AG09309 (cell line): ENCODE results near the gene LCE6A.

Experiments used
- DNase-seq: peaks from one replicate; pipeline ENCODE4 v3.0.0-alpha.2; 2010; ENCODE audit warnings: low read depth
- H3K4me3 ChIP-seq: 2 replicates; pipeline ENCODE4 v1.5.1; 2011; ENCODE audit warnings: mild to moderate bottlenecking, low read depth, low read length, moderate library complexity; ENCODE audit not compliant: control insufficient read depth
- TF ChIP-seq, protein P1 (sequence below): IDR thresholded peaks from 2 replicates; pipeline ENCODE4 v1.5.1; 2011; ENCODE audit warnings: mild to moderate bottlenecking, low read depth, low read length, inconsistent platforms; ENCODE audit not compliant: insufficient read depth, control insufficient read depth; ENCODE audit errors: missing control alignments

The LCE6A gene

DNA sequence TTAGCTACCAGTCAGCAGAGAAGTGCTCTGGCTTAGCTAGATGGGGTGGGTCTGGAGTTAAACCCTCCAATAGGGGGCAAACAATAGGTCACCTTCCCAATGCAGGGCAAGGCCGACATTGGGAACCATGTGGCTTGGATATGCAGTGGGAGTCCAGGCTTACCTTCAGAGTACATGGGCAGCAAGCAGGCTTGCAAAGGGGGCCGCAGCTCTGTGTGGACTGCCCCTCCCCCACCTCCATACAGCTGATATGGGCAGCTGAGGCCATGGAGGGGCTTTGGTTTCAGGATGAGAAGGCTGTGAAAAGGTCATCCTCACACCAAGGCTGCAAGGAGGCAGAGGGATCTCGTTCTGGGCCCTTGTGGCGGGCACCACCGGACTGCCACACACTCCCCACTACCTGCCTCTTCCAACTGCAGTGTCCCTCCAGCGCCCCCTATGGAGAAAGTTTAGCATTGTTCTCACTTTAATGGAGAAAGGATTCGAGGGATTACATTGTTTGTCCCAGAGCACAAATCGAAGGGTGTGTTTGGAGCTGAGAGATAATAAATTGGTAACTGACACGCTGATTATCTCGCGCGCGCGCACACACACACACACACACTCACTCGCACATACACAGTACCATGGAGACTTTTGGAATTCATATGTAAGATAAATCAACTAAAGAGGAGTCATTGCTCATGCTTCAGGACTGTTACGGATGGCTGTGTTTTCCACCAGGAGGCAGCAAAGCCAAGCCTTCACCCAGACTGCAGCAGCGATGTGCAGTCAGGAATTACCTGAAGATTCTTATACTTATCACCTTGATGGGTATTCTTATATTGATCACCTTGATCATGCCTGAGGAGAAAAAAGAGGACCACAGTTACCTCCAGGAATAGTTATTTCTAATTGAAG lies 28.4 kb downstream of the LCE6A start:
- no peak overlapping the region for H3K4me3 ChIP-seq
- TF ChIP-seq, protein P1, sequence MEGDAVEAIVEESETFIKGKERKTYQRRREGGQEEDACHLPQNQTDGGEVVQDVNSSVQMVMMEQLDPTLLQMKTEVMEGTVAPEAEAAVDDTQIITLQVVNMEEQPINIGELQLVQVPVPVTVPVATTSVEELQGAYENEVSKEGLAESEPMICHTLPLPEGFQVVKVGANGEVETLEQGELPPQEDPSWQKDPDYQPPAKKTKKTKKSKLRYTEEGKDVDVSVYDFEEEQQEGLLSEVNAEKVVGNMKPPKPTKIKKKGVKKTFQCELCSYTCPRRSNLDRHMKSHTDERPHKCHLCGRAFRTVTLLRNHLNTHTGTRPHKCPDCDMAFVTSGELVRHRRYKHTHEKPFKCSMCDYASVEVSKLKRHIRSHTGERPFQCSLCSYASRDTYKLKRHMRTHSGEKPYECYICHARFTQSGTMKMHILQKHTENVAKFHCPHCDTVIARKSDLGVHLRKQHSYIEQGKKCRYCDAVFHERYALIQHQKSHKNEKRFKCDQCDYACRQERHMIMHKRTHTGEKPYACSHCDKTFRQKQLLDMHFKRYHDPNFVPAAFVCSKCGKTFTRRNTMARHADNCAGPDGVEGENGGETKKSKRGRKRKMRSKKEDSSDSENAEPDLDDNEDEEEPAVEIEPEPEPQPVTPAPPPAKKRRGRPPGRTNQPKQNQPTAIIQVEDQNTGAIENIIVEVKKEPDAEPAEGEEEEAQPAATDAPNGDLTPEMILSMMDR, result peak; percentile 27
- DNase-seq, result no peak

DNA sequence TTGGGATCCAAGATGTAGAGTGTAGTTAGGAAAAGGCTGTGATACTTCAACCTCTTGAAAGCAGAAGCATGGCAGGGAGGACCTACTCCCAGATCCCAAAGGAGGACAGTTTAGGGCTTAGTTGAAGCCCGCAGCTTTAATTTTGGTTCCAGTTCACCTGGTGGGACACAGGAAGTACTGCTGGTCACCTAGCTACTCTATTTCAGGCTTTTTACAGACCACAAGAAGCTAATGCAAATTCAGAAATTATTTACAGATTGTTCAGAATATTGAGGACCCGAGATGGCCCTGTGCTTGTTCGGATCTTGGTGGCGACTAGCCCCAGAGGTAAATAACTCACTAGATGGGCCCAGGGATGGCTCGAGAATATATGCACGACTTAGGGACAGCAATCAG lies 29.1 kb downstream of the LCE6A start:
- TF ChIP-seq, protein P1, result no peak
- DNase-seq, result no peak

DNA sequence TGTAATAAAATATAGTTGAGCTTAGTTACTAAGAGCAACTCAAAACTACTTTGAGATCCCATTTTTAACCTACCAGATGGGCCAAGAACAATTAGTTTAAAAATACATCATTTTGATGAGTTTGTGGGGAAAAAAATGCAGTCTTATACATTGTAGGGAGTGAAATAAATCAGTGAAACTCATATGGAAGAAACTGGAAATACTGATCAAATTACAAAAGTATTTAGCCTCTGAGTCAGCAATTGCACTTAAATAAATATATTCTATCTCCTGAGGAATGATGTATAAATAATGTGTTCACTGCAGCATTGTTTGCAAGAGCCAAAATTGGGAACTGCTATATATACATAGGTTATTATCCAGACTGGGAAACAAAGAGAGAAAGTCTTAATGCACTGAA lies 30.8 kb downstream of the LCE6A start:
- TF ChIP-seq, protein P1, result no peak
- no peak overlapping the region for H3K4me3 ChIP-seq
- no peak for DNase-seq

More for the DNA sequence above, 29.1 kb downstream of the LCE6A start:
- no peak overlapping the region for H3K4me3 ChIP-seq

DNA sequence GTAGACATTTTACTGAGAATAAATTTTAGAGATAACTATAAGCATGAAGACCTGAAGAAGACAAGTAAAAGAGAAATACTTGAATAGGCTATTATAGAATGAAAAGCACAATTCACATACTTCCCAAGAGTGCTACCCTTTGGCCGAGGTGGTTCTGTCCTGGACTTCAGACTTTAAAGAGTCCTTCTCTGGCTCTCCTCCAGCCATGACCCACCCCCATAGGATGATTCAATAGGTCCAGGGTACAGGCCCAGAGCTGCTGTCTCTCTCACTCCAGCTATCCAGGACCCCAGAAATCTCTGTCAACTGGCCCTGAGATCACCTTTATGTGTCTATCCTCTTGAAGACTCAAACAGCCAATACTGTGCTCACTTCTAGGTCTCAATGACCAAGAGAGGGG lies 34.2 kb downstream of the LCE6A start:
- DNase-seq, result no peak
- TF ChIP-seq, protein P1, result no peak
- H3K4me3 ChIP-seq, result no peak overlapping the region

DNA sequence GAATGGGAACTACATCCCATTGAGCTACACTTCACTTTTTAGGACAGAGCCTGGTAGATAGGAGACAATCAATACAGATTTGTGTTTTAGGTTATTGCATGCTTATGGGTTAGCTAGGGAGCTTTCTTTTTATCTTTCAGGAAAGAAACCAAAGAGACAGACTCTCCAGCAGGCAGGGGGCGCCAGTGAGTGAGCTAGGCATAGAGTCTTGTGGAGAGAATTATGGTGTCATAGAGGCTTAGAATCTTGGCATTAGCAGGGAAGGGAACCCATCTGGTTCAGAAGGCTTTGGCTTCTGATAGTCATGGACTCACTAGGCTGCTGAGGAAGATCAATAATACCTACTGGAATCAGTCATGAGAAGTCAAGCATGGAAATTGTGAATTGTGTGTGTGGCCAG lies 35.4 kb downstream of the LCE6A start, which contains the start of gene SMCP:
Gene SMCP, plus strand, starts transcription at position 281 of the 400 bp plus-strand sequence. CDS start 6,101 bp downstream, outside the sequence.
- no peak for DNase-seq
- TF ChIP-seq, protein P1, result no peak
- H3K4me3 ChIP-seq, result no peak within 1 kb of the TSS

DNA sequence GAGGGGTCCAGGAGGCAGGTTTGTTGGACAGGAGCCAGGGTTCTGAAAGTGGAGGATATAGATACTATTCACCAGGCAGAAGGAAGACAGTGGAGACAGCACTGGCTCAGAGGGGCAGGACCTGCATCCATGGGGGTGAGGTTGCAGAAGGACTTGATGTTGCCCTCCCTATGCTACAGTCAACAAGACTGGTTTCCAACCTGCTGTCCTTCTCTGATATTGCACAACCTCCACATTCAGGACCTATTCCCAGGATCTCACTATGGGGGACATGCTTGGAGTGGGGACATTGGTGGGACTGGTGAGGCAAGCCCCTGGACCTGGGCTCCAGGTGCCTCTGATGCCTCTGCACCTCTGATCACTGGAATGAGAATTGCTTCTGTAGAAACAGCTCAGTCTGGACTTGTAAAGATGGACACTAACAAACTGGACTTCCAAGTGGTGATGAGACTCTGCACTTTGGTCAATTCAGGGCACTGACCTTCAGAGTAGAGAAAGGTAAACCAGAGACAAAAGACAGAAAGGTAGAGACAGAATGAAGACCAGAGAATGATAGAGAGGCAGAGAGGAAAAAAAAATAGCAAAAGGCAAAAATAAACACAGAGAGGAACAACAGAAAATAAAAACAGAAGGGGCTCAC lies 37.0 kb downstream of the LCE6A start:
- TF ChIP-seq, protein P1, result no peak
- DNase-seq, result no peak
- no peak overlapping the region for H3K4me3 ChIP-seq
